OCI-LY7 (cell line): ENCODE measurements around the gene LRRC75B. TPM values are rescaled to one million over a fixed set of nuclear protein-coding genes. Genes with fewer than 3 reads are reported as not detected.

Experiments
- BruUV-seq: library from RNA; stranded (reverse); fragments of 400-500 nt; replicated peaks from 2 replicates; lab custom pipeline; 2021; lab: Mats Ljungman, UMichigan
- CTCF ChIA-PET: fragments of 300-600 bp; sonication (Branson Sonifier 250); formaldehyde crosslinking; loops from one replicate; lab custom pipeline; 2022; ENCODE audit warnings: antibody characterized with exemption; ENCODE audit not compliant: unreplicated experiment; lab: Charles Lee
- POLR2A ChIA-PET: fragments of 300-600 bp; sonication (Branson Sonifier 250); formaldehyde crosslinking; loops from one replicate; lab custom pipeline; 2022; ENCODE audit warnings: antibody characterized with exemption; lab: Charles Lee
- DNase-seq: peaks from one replicate; pipeline ENCODE4 v3.0.0-alpha.2; 2015; ENCODE audit warnings: low spot score
- H2AFZ ChIP-seq: fragments of 200-600 bp; sonication (generic), shearing (Covaris generic); 2 replicates; pipeline ENCODE4 v1.6.1; 2014; ENCODE audit warnings: mild to moderate bottlenecking, antibody characterized with exemption, low read length, moderate library complexity
- H3K27ac ChIP-seq: fragments of 200-600 bp; sonication (generic); 2 replicates; pipeline ENCODE4 v1.5.1; 2014; ENCODE audit warnings: mixed run types, low read depth, mild to moderate bottlenecking, moderate library complexity, low read length, inconsistent platforms; ENCODE audit not compliant: poor library complexity, severe bottlenecking
- H3K36me3 ChIP-seq: fragments of 200-600 bp; sonication (generic); 2 replicates; pipeline ENCODE4 v1.6.1; 2014; ENCODE audit warnings: mild to moderate bottlenecking, antibody characterized with exemption, low read length, moderate library complexity, mixed read lengths; ENCODE audit not compliant: insufficient read depth
- H3K4me1 ChIP-seq: fragments of 200-600 bp; sonication (generic); 2 replicates; pipeline ENCODE4 v1.5.1; 2014; ENCODE audit warnings: mild to moderate bottlenecking, low read length; ENCODE audit not compliant: insufficient read depth, poor library complexity, severe bottlenecking
- H3K4me2 ChIP-seq: fragments of 200-600 bp; sonication (generic); 2 replicates; pipeline ENCODE4 v1.6.1; 2014; ENCODE audit warnings: mild to moderate bottlenecking, low read length
- H3K4me3 ChIP-seq: fragments of 200-600 bp; sonication (generic); 2 replicates; pipeline ENCODE4 v1.5.1; 2014; ENCODE audit warnings: mild to moderate bottlenecking, low read depth, low read length; ENCODE audit not compliant: poor library complexity, severe bottlenecking
- H3K79me2 ChIP-seq: fragments of 200-600 bp; sonication (generic); 2 replicates; pipeline ENCODE4 v1.6.1; 2016; ENCODE audit warnings: low read depth, mild to moderate bottlenecking, low read length, moderate library complexity, mixed read lengths; ENCODE audit not compliant: insufficient read depth
- H3K9me2 ChIP-seq: fragments of 200-600 bp; sonication (generic); 2 replicates; pipeline ENCODE4 v1.6.1; 2016; ENCODE audit warnings: mild to moderate bottlenecking, low read length, mixed read lengths; ENCODE audit not compliant: insufficient read depth
- H3K9me3 ChIP-seq: fragments of 200-600 bp; sonication (generic); 2 replicates; pipeline ENCODE4 v1.6.1; 2014; ENCODE audit warnings: mild to moderate bottlenecking, mixed run types, low read length, mixed read lengths
- H4K20me1 ChIP-seq: fragments of 200-600 bp; sonication (generic); 2 replicates; pipeline ENCODE4 v1.6.1; 2014; ENCODE audit warnings: mild to moderate bottlenecking, antibody characterized with exemption, low read length, moderate library complexity, mixed read lengths; ENCODE audit not compliant: insufficient read depth
- CTCF ChIP-seq: fragments of 200-600 bp; sonication (generic); conservative IDR thresholded peaks from 2 replicates; pipeline ENCODE4 v1.5.1; 2014; ENCODE audit warnings: mild to moderate bottlenecking, antibody characterized with exemption, low read length, moderate library complexity, mixed read lengths
- EZH2phosphoT487 ChIP-seq: fragments of 200-600 bp; sonication (generic); IDR thresholded peaks from 2 replicates; pipeline ENCODE4 v1.6.1; 2018; ENCODE audit warnings: low read depth, borderline replicate concordance, mild to moderate bottlenecking, mixed run types, antibody characterized with exemption, low read length, moderate library complexity, mixed read lengths
- intact Hi-C: fragments of 100-400 bp; cut with micrococcal nuclease; formaldehyde crosslinking; loops from one replicate; pipeline ENCODE4 v1.10.0; 2022; ENCODE audit not compliant: unreplicated experiment
- total RNA-seq, 2 experiments: library from RNA; depleted of rRNA in 1 of 2; stranded (reverse); fragments of >200 nt in 1 of 2; shearing (Covaris generic) in 1 of 2; gene quantifications; 2 replicates each; pipeline ENCODE4 v1.2.3, GENCODE V29; 2014 to 2022

LRRC75B gene
- total RNA-seq, 2 experiments from 2014 or later = not detected

GRCh38 chr22:24550902-24551435 lies 41.9 kb downstream of the LRRC75B start:
- BruUV-seq = no TSS peak
- ChIA-PET CTCF (no interaction called here), POLR2A (interaction anchor here (0.6 kb wide), 1 partner anchor 311 kb away, joined by 3 read pairs; no protein-coding TSS in a partner anchor)
- Histone ChIP-seq H3K4me1 (peaks cover 32% of the 10 kb centered on the region), H3K36me3 (peaks cover 50% of the 10 kb centered on the region), H2AFZ (no peak overlapping the region), H3K79me2 (peaks cover 34% of the 10 kb centered on the region), H3K4me3 (no peak overlapping the region), H3K9me2 (no peaks in the 10 kb centered on the region), H3K4me2 (no peak overlapping the region), H3K9me3 (no peaks in the 10 kb centered on the region), H3K27ac (no peak overlapping the region), H4K20me1 (peaks cover 6% of the 10 kb centered on the region)
- TF ChIP-seq CTCF (no peak), EZH2phosphoT487 (no peak)
- intact Hi-C loops = no loop called here
- peak; percentile 22 for DNase-seq

- BruUV-seq = no TSS peak
- TF ChIP-seq CTCF (no peak), EZH2phosphoT487 (no peak)
- ChIA-PET CTCF (no interaction called here), POLR2A (no interaction called here)
- Histone ChIP-seq H3K36me3 (peaks cover 51% of the 10 kb centered on the region), H3K4me3 (no peak overlapping the region), H3K79me2 (peaks cover 32% of the 10 kb centered on the region; the same call in 1 of the 2 replicates), H3K9me3 (no peaks in the 10 kb centered on the region), H2AFZ (no peak overlapping the region), H4K20me1 (peaks cover 6% of the 10 kb centered on the region), H3K4me2 (no peak overlapping the region), H3K4me1 (peaks cover 32% of the 10 kb centered on the region), H3K9me2 (no peaks in the 10 kb centered on the region), H3K27ac (no peak overlapping the region)
- intact Hi-C loops = no loop called here
- no peak for DNase-seq
These were observed 42.6 kb downstream of the LRRC75B start for GRCh38 chr22:24550028-24550901.

GRCh38 chr22:24548812-24549211 lies 44.1 kb downstream of the LRRC75B start:
- ChIA-PET POLR2A (no interaction called here), CTCF (no interaction called here)
- peaks cover 66% of the 10 kb centered on the region for H3K36me3 ChIP-seq
- H3K4me1 ChIP-seq = peaks cover 29% of the 10 kb centered on the region
- H3K9me3 ChIP-seq = no peaks in the 10 kb centered on the region
- peaks cover 23% of the 10 kb centered on the region; the same call in 1 of the 2 replicates for H3K79me2 ChIP-seq
- BruUV-seq = no TSS peak
- H3K4me3 ChIP-seq = no peak overlapping the region
- no peak for DNase-seq
- TF ChIP-seq CTCF (no peak), EZH2phosphoT487 (no peak)
- intact Hi-C loops = no loop called here
- H3K27ac ChIP-seq = no peak overlapping the region
- H3K4me2 ChIP-seq = no peak overlapping the region
- peaks cover 6% of the 10 kb centered on the region for H4K20me1 ChIP-seq
- no peaks in the 10 kb centered on the region for H3K9me2 ChIP-seq
- no peak overlapping the region for H2AFZ ChIP-seq
